Adrenal gland (tissue), 12 donors: Measurements from ENCODE around the gene ZDHHC19. TPM values are rescaled to one million over a fixed set of nuclear protein-coding genes. Genes with fewer than 3 reads are reported as not detected.
"Not testable (repeated sequence)": the region's sequence is repeated elsewhere in the genome, so short reads cannot be mapped to it uniquely, and the experiment has no call there.

ENCODE experiments used
- DNase-seq, 7 donors: peaks; one replicate each; pipeline ENCODE4 v3.0.0-alpha.2; 2019 to 2020
- H3K27ac ChIP-seq, 5 donors: fragments of 200-600 bp; sonication (generic) in 4 of 5; 1 replicate in 3 of 5; 2 replicates in 2 of 5; pipeline versions ENCODE4 v1.5.1 to v1.8.0; 2016 to 2020; ENCODE audit warnings: mild to moderate bottlenecking in 1 of 5
- H3K27me3 ChIP-seq: fragments of 200-600 bp; 2 replicates; pipeline ENCODE4 v1.8.0; 2021
- H3K36me3 ChIP-seq, 2 donors: fragments of 200-600 bp; replicated peaks in 1 of 2; 1 replicate in 1 of 2; 2 replicates in 1 of 2; pipeline versions ENCODE4 v1.5.1 to v1.8.0; 2018 to 2022
- H3K4me1 ChIP-seq, 2 donors: fragments of 200-600 bp; replicated peaks in 1 of 2; 1 replicate in 1 of 2; 2 replicates in 1 of 2; pipeline versions ENCODE4 v1.5.1 to v1.8.0; 2018 to 2021
- H3K4me3 ChIP-seq, 4 donors: fragments of 200-600 bp; sonication (generic) in 3 of 4; one replicate each; pipeline ENCODE4 v1.5.1; 2016 to 2018
- H3K9me3 ChIP-seq, 3 donors: fragments of 200-600 bp; sonication (generic) in 1 of 3; replicated peaks in 1 of 3; 1 replicate in 2 of 3; 2 replicates in 1 of 3; pipeline versions ENCODE4 v1.5.1 to v1.8.0; 2016 to 2021
- CTCF ChIP-seq, 6 experiments: fragments of 450-650 bp in 4 of 6; fragments of 200-600 bp in 2 of 6; sonication (generic) in 1 of 6; IDR thresholded peaks; 1 replicate in 5 of 6; 2 replicates in 1 of 6; pipeline versions ENCODE4 v1.5.1 to v1.8.0; 2016 to 2021; ENCODE audit warnings: antibody characterized with exemption in 6 of 6, mild to moderate bottlenecking in 2 of 6, moderate library complexity in 1 of 6
- POLR2A ChIP-seq, 2 donors: fragments of 450-650 bp; IDR thresholded peaks; one replicate each; pipeline ENCODE4 v1.6.1; 2017; ENCODE audit warnings: antibody characterized with exemption in 2 of 2, mild to moderate bottlenecking in 2 of 2, moderate library complexity in 1 of 2
- WGBS, 4 donors: extraction: QIAGEN DNeasy Blood & Tissue Kit in 2 of 4; methylation state at CpG; one replicate each; pipeline versions ENCODE4 v1.1.5 to v1.1.7; 2013 to 2017; 5-methylcytosine and 5-hydroxymethylcytosine counted together
- intact Hi-C, 2 donors: fragments of 100-400 bp; cut with DNase I; formaldehyde crosslinking; loops; one replicate each; pipeline versions ENCODE4 v1.14.1 to v1.15.0; 2022 to 2023
- polyA plus RNA-seq, 3 donors: library from polyadenylated mRNA; stranded (reverse); fragments of 200-250 nt in 2 of 3; fragments of 350-450 nt in 1 of 3; fragmentation: Illumina TruSeq in 1 of 3; extraction: RNeasy Lipid Tissue Mini Kit (QIAGEN cat#74804) in 1 of 3; gene quantifications; one replicate each; pipeline ENCODE4 v1.2.3, GENCODE V29; 2013 to 2014
- total RNA-seq, 9 donors: library from RNA; depleted of rRNA in 4 of 9; stranded (reverse); fragments of >200 nt in 4 of 9; fragments of 120-200 nt in 1 of 9; fragmentation: NEBNext Ultra II Directional in 1 of 9; extraction: Animal tissue kit (Norgen Biotek cat#: 25700) in 1 of 9; gene quantifications; one replicate each; pipeline versions ENCODE4 v1.1.0 to v1.2.4, GENCODE V29; 2013 to 2023
- donor health status: healthy with polysubstance abuse.
- donor health status: Bipolar disorder and iron deficiency.
- donor health status: DM: yes; HTN: yes; CAD: no.
- donor health status: DM: no; HTN: no; CAD: no.
- donor health status: DM: no; HTN: no; CAD: no.
- donor health status: DM: yes; HTN: yes; CAD: no.

ZDHHC19 gene
- total and polyA plus RNA-seq, 12 donors: 3.0 to 59.2 (median 7.4) TPM; not detected in 1

- Histone ChIP-seq H3K9me3 (no peaks in the 10 kb centered on the region), H3K4me3 (no peak overlapping the region), H3K27me3 (no peaks in the 10 kb centered on the region), H3K27ac (peak overlapping the region in 1 of 5 donors; percentile 64), H3K4me1 (peaks cover under 1 to 11% of the 10 kb centered on the region in 2 donors), H3K36me3 (no peaks in the 10 kb centered on the region)
- no peak for DNase-seq
- intact Hi-C loops: no loop called here
- 85 to 98% (median 92%) methylated on average over 13 to 24 of the region's 24 CpGs for WGBS, 4 donors
- TF ChIP-seq CTCF (IDR thresholded peaks at IDR 0.05) (no peak), POLR2A (IDR thresholded peaks at IDR 0.05) (no peak)
These were observed 2.1 kb downstream of the ZDHHC19 start for GRCh38 chr3:196208942-196209695.

- intact Hi-C loops: no loop called here
- Histone ChIP-seq H3K9me3 (no peaks in the 10 kb centered on the region), H3K27me3 (no peaks in the 10 kb centered on the region), H3K4me1 (peaks cover 0 to 9% of the 10 kb centered on the region in 2 donors), H3K4me3 (peak overlapping the region in 2 of 4 donors; percentile 32 to 62), H3K36me3 (no peaks in the 10 kb centered on the region), H3K27ac (peak overlapping the region in 3 of 5 donors; percentile 47 to 64 (median 59))
- DNase-seq: peak; percentile 79 to 93 (median 89)
- 18 to 29% (median 25%) methylated on average over 20 to 49 of the region's 49 CpGs for WGBS, 4 donors
- TF ChIP-seq CTCF (IDR thresholded peaks at IDR 0.05): no peak
- no peak for TF ChIP-seq POLR2A (IDR thresholded peaks at IDR 0.05)
These were observed 3.2 kb downstream of the ZDHHC19 start for GRCh38 chr3:196207833-196208607.

GRCh38 chr3:196207159-196207832, 3.9 kb downstream of the ZDHHC19 start:
- H3K36me3 ChIP-seq: no peaks in the 10 kb centered on the region
- intact Hi-C loops: no loop called here
- peak overlapping the region in 1 of 5 donors; percentile 26 for H3K27ac ChIP-seq
- TF ChIP-seq POLR2A (IDR thresholded peaks at IDR 0.05) (peak in 1 of 2 donors; percentile 14), CTCF (IDR thresholded peaks at IDR 0.05) (no peak)
- no peaks in the 10 kb centered on the region for H3K9me3 ChIP-seq
- peak in 5 of 7 donors; percentile 48 to 62 (median 57) for DNase-seq
- 11 to 92% (median 34%) methylated on average over 2 to 36 of the region's 70 CpGs for WGBS, 4 donors
- H3K27me3 ChIP-seq: no peaks in the 10 kb centered on the region
- peaks cover 0 to 9% of the 10 kb centered on the region in 2 donors for H3K4me1 ChIP-seq
- H3K4me3 ChIP-seq: peak overlapping the region in 2 of 4 donors; percentile 43 to 68

GRCh38 chr3:196205442-196206205, 5.6 kb downstream of the ZDHHC19 start:
- H3K4me1 ChIP-seq, H3K27ac ChIP-seq, H3K27me3 ChIP-seq, H3K36me3 ChIP-seq, H3K9me3 ChIP-seq, H3K4me3 ChIP-seq, DNase-seq, intact Hi-C loops: not testable (repeated sequence)
- 86 to 91% (median 90%) methylated on average over 9 of the region's 9 CpGs for WGBS, 4 donors
